Natural killer cell treated with Interleukin-12 subunit alpha and Interleukin-12 subunit beta and Interleukin-15 and Interleukin-18, amount 100 ng/mL, for 72 hours (primary cell): Measurements from ENCODE around the gene SLC24A3. TPM values are rescaled to one million over a fixed set of nuclear protein-coding genes. Genes with fewer than 3 reads are reported as not detected.

ENCODE experiments used
- ATAC-seq, 2 donors: fragments of 150-1000 bp; cut with Tn5 transposase in 1 of 2; sonication (Bioruptor Pico), chemical (Tn5 transposase) in 1 of 2; 2 replicates each; pipeline ENCODE4 v1.10.0; 2021
- DNase-seq: peaks from one replicate; pipeline ENCODE4 v3.0.0; 2022; ENCODE audit warnings: low spot score
- H3K27ac Mint-ChIP-seq, 2 donors: 1 replicate in 1 of 2; 2 replicates in 1 of 2; pipeline ENCODE4 v1.8.0; 2022; ENCODE audit warnings: mixed read lengths in 2 of 2, mild to moderate bottlenecking in 1 of 2, moderate library complexity in 1 of 2
- H3K27me3 Mint-ChIP-seq, 2 donors: 1 replicate in 1 of 2; 2 replicates in 1 of 2; pipeline ENCODE4 v1.8.0; 2022; ENCODE audit warnings: mixed read lengths in 2 of 2
- H3K36me3 Mint-ChIP-seq: one replicate; pipeline ENCODE4 v1.8.0; 2022; ENCODE audit warnings: mixed read lengths
- H3K4me1 Mint-ChIP-seq, 2 donors: 1 replicate in 1 of 2; 2 replicates in 1 of 2; pipeline ENCODE4 v1.8.0; 2022; ENCODE audit warnings: low read depth in 2 of 2, mixed read lengths in 2 of 2, mild to moderate bottlenecking in 1 of 2
- H3K4me3 Mint-ChIP-seq: one replicate; pipeline ENCODE4 v1.8.0; 2022; ENCODE audit warnings: mixed read lengths
- H3K9me3 Mint-ChIP-seq: 2 replicates; pipeline ENCODE4 v1.8.0; 2022; ENCODE audit warnings: mixed read lengths
- total RNA-seq, 2 donors: library from RNA; stranded (reverse); gene quantifications; one replicate each; pipeline ENCODE4 v1.2.3, GENCODE V29; 2022

Gene SLC24A3
- total RNA-seq, 2 donors from 2014 or later: 1.4 TPM; not detected in 1

DNA sequence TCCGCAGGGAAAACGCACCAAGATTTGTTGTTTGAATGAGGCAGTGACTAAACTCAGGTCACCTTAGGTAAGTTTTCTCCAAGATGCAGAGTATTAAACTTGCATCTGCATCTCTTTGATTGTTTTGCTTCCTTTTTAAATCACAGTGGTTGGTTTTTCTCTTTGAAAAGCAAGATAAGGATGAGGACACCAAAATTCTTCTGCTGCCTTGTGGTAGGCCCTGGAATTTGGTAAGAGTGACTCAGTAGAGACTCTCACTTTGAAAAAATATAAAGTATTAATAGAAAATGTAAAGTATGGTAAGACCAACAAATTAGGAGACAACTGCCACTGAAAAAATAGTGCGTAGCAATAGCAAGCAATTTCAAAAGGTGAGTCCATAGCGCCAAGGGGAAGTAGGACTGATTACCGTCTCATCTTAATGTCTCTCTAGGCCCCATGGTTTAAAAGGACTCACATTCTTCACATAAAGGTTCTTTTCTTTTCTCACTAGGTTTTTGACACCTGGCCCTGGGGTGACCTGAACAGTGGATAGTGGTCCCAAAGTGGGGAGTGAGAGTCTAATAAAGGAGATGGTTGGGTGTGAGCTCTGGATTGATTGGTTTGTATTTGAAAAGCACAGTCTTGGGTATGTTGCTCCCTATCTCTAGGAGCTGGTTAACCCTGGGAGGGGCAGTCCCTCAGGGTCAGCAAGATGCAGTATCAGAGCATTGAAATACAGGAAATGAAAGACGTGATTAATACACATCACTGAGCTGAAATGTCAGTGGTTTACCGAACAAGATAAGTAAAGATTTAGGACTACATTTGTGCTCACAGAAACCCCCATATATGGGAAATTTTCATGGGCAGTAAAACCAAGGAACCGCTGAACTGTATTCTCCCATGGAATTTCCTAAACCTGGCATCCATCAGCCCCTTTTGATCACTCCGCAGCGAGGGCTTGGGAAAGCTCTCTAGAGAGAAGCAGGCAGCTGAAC is 221.2 kb downstream of the SLC24A3 start:
- Mint-ChIP-seq H3K27ac (no peak overlapping the region), H3K4me3 (no peak overlapping the region), H3K9me3 (no peaks in the 10 kb centered on the region), H3K36me3 (no peaks in the 10 kb centered on the region), H3K4me1 (peaks cover 3 to 6% of the 10 kb centered on the region in 2 donors), H3K27me3 (peaks cover 0 to 12% of the 10 kb centered on the region in 2 donors)
- DNase-seq (no peak), ATAC-seq (no peak)

DNA sequence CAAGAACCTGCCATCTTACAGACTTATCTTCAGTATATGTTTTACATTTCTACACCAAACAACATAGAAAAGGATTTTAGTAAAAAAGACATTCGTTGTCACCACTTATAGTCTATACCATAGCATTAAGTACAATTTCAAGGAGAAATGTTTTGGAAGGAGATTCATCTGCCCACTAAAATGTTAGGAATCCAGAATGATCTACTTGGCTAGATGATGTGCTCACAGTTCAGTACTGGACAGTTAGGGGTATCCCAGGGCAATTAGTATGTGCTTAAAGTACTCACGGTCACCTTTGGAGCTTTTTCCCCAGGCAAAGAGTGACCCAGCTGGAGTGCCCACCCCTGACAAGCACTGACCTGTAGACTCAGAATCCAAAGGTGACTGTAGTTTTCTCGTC is 222.9 kb downstream of the SLC24A3 start:
- H3K4me3 Mint-ChIP-seq: no peak overlapping the region
- H3K36me3 Mint-ChIP-seq: no peaks in the 10 kb centered on the region
- no peak for ATAC-seq
- no peak for DNase-seq
- no peak overlapping the region for H3K27ac Mint-ChIP-seq
- peaks cover 0 to 9% of the 10 kb centered on the region in 2 donors for H3K27me3 Mint-ChIP-seq
- H3K4me1 Mint-ChIP-seq: peaks cover 11 to 13% of the 10 kb centered on the region in 2 donors
- H3K9me3 Mint-ChIP-seq: no peaks in the 10 kb centered on the region

DNA sequence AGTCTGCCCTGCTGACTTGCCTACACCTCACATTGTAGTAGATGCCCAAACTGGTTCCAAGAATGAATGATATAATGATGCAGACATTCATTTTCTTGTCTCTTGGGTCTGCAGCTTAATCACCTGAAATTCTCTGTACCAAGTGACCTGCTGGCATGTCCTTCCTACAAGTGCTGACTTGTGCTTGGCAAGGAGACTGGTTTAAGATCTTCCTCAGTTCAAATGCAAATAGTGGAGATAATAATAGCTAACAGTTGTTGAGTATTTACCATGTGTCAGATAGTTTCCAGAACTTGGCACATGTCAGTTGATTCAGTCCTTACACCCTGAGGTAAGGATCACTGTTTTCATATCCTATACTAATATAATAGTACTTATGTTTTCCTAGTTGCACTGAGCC is 223.4 kb downstream of the SLC24A3 start:
- Mint-ChIP-seq H3K4me1 (peaks cover 16 to 18% of the 10 kb centered on the region in 2 donors), H3K36me3 (no peaks in the 10 kb centered on the region), H3K27ac (no peak overlapping the region), H3K9me3 (no peaks in the 10 kb centered on the region), H3K27me3 (peaks cover 0 to 8% of the 10 kb centered on the region in 2 donors), H3K4me3 (no peak overlapping the region)
- DNase-seq (no peak), ATAC-seq (no peak)

DNA sequence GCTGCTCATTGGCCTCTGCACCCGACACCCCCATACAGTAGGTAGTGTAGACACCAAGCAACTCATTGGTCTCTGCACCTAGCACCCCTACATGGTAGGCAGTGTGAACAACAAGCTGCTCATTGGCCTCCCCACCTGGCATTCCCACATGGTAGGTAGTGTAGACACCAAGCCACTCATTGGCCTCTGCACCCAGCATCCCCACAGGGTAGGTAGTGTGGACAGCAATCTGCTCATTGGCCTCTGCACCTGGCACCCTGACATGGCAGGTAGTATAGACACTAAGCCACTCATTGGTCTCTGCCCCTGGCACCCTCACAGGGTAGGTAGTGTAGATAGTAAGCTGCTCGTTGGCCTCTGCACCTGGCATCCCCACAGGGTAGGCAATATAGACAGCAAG is 226.0 kb downstream of the SLC24A3 start:
- peak; percentile 29 to 53 for ATAC-seq
- DNase-seq: no peak
- H3K9me3 Mint-ChIP-seq: no peaks in the 10 kb centered on the region
- peaks cover 29 to 39% of the 10 kb centered on the region in 2 donors for H3K4me1 Mint-ChIP-seq
- no peak overlapping the region for H3K4me3 Mint-ChIP-seq
- H3K36me3 Mint-ChIP-seq: peaks cover under 1% of the 10 kb centered on the region
- H3K27me3 Mint-ChIP-seq: peaks cover 0 to 8% of the 10 kb centered on the region in 2 donors
- H3K27ac Mint-ChIP-seq: no peak overlapping the region

DNA sequence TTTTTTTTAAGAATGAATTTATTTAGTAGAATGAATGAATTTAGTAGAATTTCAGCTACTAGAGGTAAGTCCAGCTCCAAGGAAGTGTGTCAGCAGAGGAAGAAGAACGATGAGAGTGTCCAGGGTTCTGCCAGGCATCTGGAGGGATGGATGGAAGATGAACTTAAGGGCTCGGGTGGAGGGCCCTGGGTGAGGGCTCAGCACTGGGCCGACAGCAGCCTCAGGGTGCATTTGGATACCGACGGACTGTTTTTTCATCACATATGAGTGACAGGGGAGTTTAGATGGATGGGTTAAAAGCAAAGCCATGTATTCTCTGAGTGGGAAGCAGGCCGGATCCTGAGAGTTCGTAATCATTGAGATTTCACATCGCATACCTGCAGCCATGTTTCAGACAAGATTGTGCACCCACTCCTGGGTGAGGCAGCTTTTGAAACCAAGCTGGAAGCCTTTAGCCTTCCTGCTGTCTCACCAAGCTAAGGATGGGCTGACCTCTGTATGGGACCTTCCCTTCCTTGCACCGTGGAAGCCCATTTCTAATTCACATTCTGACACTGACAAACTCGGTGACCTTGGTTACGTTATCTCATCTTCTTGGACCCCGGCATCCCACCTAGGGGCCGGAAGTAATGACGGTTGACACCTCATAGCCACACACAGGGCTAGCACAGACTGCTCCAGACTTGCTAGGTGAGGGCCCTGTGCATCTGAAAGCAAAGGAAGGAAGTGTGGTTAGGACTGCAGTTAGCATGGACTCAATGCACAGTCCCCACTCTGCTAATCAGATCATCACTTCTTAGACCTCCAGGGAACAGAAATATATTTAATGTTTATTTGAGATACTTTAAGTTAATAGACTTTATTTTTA is 228.5 kb downstream of the SLC24A3 start:
- Mint-ChIP-seq H3K27me3 (peaks cover 0 to 5% of the 10 kb centered on the region in 2 donors), H3K4me3 (peak overlapping the region; percentile 9), H3K27ac (no peak overlapping the region), H3K9me3 (no peaks in the 10 kb centered on the region), H3K36me3 (peaks cover 4% of the 10 kb centered on the region), H3K4me1 (peaks cover 26 to 39% of the 10 kb centered on the region in 2 donors)
- peak; percentile 65 for DNase-seq
- peak; percentile 80 to 84 for ATAC-seq

DNA sequence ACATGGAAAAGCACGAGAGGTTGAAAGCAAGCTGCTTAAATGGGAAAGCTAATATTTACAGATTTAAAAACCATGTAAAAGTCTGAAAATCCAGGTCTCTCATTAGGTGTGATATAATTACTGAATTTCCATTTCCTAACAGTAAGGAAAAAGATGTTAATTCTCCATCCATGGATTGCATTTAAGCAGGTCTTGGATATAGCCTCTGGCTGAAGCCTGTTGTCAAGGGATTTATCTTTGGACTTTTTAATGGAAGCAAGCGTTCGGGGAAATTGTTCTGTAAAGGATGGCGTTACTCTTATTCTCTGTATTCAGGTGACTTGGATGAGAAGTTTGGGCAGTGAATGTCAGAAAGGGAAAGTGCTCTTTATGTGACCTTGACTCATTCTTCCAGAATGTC is 233.8 kb downstream of the SLC24A3 start:
- Mint-ChIP-seq H3K36me3 (peaks cover 4% of the 10 kb centered on the region), H3K27me3 (no peaks in the 10 kb centered on the region), H3K4me1 (peaks cover 19 to 26% of the 10 kb centered on the region in 2 donors), H3K27ac (no peak overlapping the region), H3K9me3 (no peaks in the 10 kb centered on the region), H3K4me3 (no peak overlapping the region)
- ATAC-seq (no peak), DNase-seq (no peak)

DNA sequence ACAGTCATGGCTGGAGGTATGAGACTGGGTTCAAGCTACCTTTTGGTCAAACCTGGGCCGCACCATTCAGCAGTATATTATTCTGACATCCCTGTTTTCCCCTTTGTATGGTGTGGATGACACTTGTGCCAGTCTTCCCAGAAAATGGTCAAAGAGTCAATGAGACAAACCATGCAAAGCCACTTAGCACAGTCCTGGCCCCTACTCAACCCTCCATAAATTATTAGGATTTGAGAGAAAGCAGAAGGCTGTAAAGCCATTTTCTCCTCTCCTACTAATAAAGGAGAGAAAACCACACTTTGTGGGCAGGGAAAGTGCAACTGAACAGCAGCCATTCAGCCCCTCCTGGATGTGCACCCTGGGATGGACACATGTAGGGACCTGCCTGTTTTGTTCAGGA is 236.2 kb downstream of the SLC24A3 start:
- DNase-seq: no peak
- peaks cover 23 to 24% of the 10 kb centered on the region in 2 donors for H3K4me1 Mint-ChIP-seq
- no peak overlapping the region for H3K27ac Mint-ChIP-seq
- no peak for ATAC-seq
- peaks cover 2% of the 10 kb centered on the region for H3K36me3 Mint-ChIP-seq
- no peak overlapping the region for H3K4me3 Mint-ChIP-seq
- H3K9me3 Mint-ChIP-seq: peaks cover 3% of the 10 kb centered on the region
- peaks cover 0 to 4% of the 10 kb centered on the region in 2 donors for H3K27me3 Mint-ChIP-seq

DNA sequence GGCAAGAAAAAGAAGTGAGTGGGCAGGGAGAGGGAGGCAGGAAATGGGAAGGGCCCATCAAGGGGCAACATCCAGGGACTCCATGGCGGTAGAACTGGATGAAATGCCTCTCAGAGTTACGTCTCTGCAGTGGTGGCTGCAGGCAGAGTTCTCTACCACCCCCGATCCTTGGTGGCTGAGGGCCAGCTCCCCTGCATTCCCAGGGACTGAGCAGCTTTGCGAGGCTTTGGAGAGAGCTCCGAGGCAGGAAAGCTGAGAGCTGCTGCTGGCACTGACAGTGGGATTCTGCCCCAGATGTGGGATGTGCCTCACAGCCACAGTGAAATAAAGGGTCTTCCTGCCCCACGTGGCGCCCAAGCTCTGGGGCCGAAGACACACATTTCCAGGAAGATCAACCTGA is 236.6 kb downstream of the SLC24A3 start:
- Mint-ChIP-seq H3K9me3 (peaks cover 3% of the 10 kb centered on the region), H3K27ac (no peak overlapping the region), H3K27me3 (peaks cover 0 to 4% of the 10 kb centered on the region in 2 donors), H3K36me3 (no peaks in the 10 kb centered on the region), H3K4me3 (no peak overlapping the region), H3K4me1 (peaks cover 23 to 24% of the 10 kb centered on the region in 2 donors)
- ATAC-seq (no peak), DNase-seq (no peak)

DNA sequence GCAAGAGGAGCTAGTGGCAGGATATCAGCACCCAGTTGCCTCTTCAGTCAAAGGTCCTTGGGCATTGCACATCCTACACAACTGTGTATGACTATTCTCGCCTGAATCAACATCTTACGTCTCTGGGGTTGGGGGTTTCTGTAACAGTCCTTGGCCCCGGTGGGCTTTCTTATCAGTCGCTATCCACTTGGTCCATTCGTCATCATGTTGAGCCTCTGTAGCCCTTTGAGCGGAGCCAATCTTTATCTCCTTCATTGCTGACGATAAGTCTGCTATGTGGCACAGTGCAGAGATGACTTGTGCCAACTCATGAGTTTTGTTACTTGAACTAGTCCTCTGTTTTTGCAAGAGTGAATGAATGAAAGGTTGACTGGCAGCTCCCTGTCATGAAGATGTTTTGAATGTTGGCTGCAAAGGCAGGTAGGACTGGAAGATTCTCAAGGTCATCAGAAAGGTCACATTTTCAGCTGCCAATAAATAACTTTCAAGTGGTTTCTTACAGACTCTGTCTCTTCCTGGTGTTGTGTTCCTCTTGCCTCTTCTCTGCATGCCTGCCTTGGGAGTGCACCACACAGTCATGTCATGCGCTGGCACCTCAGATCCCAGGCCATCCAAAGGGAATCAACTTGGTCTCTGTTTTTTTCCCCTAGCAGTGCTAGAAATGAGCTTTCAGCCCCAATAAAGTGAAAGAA is 238.9 kb downstream of the SLC24A3 start:
- ATAC-seq (peak; percentile 18 to 29), DNase-seq (no peak)
- H3K36me3 Mint-ChIP-seq: no peaks in the 10 kb centered on the region
- H3K4me3 Mint-ChIP-seq: peak overlapping the region; percentile 78
- H3K27ac Mint-ChIP-seq: peak overlapping the region; percentile 73 to 77
- H3K27me3 Mint-ChIP-seq: peaks cover 0 to 5% of the 10 kb centered on the region in 2 donors
- peaks cover 25% of the 10 kb centered on the region in 2 donors for H3K4me1 Mint-ChIP-seq
- peaks cover 3% of the 10 kb centered on the region for H3K9me3 Mint-ChIP-seq

DNA sequence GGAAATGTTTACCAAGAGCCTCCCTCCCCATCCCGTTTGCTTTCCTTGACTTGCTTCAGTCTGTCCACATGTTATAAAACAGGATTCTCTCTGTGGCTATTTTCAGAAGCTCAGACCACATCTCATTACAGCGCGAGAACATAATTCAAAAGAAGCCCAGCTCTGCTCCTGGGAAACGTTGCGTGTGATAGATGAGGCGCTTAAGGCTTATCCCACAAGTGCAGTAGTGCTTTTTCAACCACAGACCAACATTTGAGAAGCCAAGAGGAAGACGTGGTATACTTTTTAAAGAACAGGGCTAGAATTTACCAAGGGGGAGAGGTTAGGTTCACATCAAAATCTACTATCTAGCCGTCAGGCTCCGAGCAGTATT is 239.5 kb downstream of the SLC24A3 start:
- Mint-ChIP-seq H3K36me3 (no peaks in the 10 kb centered on the region), H3K4me3 (peak overlapping the region; percentile 78), H3K27me3 (peaks cover 0 to 8% of the 10 kb centered on the region in 2 donors), H3K9me3 (peaks cover 3% of the 10 kb centered on the region), H3K4me1 (peaks cover 28% of the 10 kb centered on the region in 2 donors), H3K27ac (peak overlapping the region; percentile 73 to 77)
- ATAC-seq (peak; percentile 66 to 72), DNase-seq (no peak)

DNA sequence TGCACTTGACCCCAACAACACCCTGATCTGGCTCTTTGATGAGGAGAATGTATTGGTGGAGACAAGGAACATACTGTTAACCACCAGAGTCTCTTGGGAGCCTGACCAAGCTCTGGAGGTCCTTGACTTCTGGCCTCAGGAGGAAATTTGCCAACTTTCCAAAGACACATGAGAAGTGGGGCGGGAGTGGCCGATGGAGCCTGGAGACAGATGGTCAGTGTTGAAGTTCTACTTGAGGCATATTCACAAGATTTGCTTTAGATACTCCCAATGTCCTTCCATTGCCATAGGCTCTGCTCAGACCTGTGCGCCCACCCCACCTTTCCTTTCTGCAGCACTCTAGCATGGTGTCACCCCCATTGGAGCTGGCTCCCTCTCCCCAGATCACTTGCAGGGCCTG is 241.0 kb downstream of the SLC24A3 start:
- H3K27me3 Mint-ChIP-seq: peaks cover 0 to 8% of the 10 kb centered on the region in 2 donors
- peaks cover 3% of the 10 kb centered on the region for H3K9me3 Mint-ChIP-seq
- no peak for ATAC-seq
- DNase-seq: no peak
- peaks cover 28% of the 10 kb centered on the region in 2 donors for H3K4me1 Mint-ChIP-seq
- H3K27ac Mint-ChIP-seq: no peak overlapping the region
- no peak overlapping the region for H3K4me3 Mint-ChIP-seq
- H3K36me3 Mint-ChIP-seq: no peaks in the 10 kb centered on the region

DNA sequence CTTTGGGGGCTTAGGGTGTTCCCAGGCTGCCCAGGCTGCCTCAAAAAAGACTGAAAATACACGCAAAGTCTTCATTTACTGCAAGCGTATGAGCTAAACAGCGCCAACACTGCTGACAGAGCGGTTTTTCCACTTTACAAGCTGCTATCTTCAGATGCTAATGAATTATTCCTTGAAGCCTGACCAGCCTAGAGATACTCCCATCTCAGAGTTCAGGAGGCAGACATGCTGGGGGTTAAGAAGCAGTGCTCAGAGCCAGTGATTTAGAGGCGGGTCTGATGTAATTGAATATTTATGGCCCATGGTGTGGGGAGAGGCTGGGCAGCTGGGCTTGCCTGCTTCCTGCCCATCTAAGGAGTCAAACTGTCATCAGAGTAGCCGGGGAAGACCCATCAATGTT is 241.4 kb downstream of the SLC24A3 start:
- Mint-ChIP-seq H3K4me1 (peaks cover 28% of the 10 kb centered on the region in 2 donors), H3K27ac (no peak overlapping the region), H3K27me3 (peaks cover 0 to 8% of the 10 kb centered on the region in 2 donors), H3K4me3 (no peak overlapping the region), H3K36me3 (no peaks in the 10 kb centered on the region), H3K9me3 (peaks cover 3% of the 10 kb centered on the region)
- ATAC-seq: no peak
- no peak for DNase-seq
